Endothelial cell of umbilical vein (primary cell): ENCODE measurements around the gene MRPS5.

Experiments
- EZH2 ChIP-seq: IDR thresholded peaks from 2 replicates; pipeline ENCODE4 v1.6.1; 2012; ENCODE audit warnings: borderline replicate concordance, low read depth, mild to moderate bottlenecking, moderate library complexity, low read length, inconsistent platforms; ENCODE audit not compliant: severe bottlenecking
- JUN ChIP-seq: IDR thresholded peaks from 2 replicates; pipeline ENCODE4 v1.6.1; 2011; ENCODE audit warnings: borderline replicate concordance, low read depth; ENCODE audit not compliant: insufficient read length, insufficient read depth
- POLR2A ChIP-seq: IDR thresholded peaks from 2 replicates; pipeline ENCODE4 v1.6.1; 2012; ENCODE audit warnings: low read depth, mild to moderate bottlenecking, control low read depth, low read length
- POLR2AphosphoS5 ChIP-seq: IDR thresholded peaks from 2 replicates; pipeline ENCODE4 v1.6.1; 2012; ENCODE audit warnings: low read depth, mild to moderate bottlenecking, control low read depth, low read length, moderate library complexity; ENCODE audit not compliant: insufficient read depth
- TF ChIP-seq, protein P1 (sequence below), 2 donors: IDR thresholded peaks; 1 replicate in 1 of 2; 2 replicates in 1 of 2; pipeline ENCODE4 v1.5.1; 2011; ENCODE audit warnings: low read length in 2 of 2, mild to moderate bottlenecking in 2 of 2, moderate library complexity in 2 of 2, control low read depth in 1 of 2, inconsistent platforms in 1 of 2, low read depth in 1 of 2; ENCODE audit not compliant: insufficient read depth in 1 of 2; ENCODE audit errors: extremely low read depth in 1 of 2

DNA sequence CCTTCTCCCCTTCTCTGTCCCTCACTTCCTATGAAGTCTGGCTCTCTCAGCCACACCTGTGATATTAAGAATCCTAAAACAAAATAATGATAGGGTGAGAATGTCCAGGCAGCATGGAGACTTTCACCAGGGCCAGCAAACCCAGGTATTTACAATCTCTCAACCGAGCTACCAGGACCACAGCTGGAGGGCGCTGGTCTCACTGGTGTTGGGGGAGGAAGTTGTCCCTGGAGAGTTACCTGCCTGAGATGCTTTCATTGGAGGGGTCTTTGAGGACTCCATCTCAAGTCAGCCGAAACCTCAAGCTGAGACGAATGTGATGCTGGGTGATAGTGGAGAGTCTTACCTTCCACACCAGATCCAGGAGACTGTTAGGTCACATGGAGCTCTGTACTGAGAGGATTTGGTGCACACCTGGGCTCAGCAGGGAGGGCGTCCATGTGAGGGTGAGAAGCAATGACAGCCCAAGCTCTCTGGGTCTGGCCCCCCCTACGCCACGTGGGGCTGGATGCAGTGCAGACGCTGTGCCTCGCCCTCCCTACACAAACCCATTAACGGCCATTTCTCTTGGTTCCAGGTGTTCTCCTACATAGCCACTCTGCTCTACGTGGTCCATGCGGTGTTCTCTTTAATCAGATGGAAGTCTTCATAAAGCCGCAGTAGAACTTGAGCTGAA is 68.7 kb downstream of the MRPS5 start:
- TF ChIP-seq POLR2A (no peak), JUN (no peak), EZH2 (no peak), POLR2AphosphoS5 (no peak)
- TF ChIP-seq, protein P1, sequence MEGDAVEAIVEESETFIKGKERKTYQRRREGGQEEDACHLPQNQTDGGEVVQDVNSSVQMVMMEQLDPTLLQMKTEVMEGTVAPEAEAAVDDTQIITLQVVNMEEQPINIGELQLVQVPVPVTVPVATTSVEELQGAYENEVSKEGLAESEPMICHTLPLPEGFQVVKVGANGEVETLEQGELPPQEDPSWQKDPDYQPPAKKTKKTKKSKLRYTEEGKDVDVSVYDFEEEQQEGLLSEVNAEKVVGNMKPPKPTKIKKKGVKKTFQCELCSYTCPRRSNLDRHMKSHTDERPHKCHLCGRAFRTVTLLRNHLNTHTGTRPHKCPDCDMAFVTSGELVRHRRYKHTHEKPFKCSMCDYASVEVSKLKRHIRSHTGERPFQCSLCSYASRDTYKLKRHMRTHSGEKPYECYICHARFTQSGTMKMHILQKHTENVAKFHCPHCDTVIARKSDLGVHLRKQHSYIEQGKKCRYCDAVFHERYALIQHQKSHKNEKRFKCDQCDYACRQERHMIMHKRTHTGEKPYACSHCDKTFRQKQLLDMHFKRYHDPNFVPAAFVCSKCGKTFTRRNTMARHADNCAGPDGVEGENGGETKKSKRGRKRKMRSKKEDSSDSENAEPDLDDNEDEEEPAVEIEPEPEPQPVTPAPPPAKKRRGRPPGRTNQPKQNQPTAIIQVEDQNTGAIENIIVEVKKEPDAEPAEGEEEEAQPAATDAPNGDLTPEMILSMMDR (IDR thresholded peaks at IDR 0.05; ENCODE audit: extremely low read depth in 1 of 2, insufficient read depth in 1 of 2, low read depth in 1 of 2, low read length in 2 of 2), result no peak
